ENCODE measurements around the gene ZKSCAN4.

The ZKSCAN4 gene

DNA sequence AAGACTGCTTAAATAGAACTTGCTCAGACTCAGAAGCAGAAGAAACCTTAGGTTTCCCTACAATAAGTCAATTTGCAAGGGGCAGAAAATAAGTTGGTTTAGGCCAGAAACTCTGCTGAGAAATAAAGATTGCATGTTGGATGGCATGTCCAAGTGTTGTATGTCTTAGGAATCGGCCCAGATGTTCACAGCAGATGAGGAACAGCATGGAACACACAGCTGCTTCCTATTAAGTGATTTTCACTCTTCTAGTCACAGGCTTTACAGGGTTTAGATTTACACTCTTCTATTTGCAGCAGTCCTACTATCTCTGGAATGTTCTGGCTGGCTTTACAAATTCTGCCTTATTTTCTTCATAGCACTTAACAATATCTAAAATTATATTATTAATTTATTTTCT is 3.2 kb downstream of the ZKSCAN4 start:
- DNase-seq (ENCODE audit: low spot score), result no peak

DNA sequence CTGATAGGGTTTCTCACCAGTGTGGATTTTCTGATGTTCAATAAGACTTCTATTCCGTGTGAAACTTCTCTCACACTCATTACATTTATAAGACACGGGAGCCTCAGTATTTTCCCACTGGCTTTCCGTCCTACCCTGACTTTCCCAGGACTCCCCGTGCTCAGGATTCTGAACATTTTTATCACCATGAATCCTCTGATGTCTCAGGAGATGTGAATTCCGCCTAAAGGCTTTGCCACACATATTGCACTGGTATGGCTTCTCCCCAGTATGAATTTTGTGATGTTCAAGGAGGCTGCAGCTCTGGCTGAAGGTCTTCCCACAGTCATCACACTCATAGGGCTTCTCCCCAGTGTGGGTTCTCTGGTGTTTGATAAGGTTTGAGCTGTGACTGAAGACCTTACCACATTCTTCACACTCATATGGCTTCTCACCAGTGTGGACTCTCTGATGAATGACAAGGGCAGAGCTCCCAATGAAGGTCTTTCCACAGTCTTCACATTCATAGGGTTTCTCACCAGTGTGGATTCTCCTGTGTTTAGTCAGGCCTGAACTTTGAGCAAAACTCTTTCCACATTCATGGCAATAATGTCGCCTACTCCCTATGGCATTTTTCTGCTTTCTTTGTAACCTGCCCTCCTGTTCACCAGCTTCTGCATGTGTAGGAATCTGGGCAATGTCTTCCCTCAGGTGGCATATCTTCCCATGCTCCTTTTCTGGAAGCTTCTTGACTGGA is 6.7 kb downstream of the ZKSCAN4 start:
- no peak for DNase-seq (ENCODE audit: low spot score)

DNA sequence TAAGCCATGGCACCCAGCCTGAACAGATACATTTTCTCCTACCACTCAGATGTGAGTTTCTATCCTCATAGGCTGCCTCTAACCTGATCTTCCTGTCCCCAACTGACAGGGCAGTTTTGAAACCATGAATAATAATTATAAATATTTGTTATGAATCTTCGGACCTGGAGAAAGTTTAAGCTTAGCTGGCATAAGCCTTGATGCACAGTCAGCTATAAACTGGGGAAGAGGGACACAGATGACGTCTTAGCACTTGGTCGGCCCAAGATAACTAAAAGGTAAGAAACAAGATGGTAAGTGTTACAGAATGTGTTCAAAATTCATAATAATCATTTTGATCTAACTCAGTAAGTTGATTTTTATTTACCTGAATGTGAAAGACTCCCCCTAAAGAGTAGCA is 8.1 kb downstream of the ZKSCAN4 start:
- no peak for DNase-seq (ENCODE audit: low spot score)

DNA sequence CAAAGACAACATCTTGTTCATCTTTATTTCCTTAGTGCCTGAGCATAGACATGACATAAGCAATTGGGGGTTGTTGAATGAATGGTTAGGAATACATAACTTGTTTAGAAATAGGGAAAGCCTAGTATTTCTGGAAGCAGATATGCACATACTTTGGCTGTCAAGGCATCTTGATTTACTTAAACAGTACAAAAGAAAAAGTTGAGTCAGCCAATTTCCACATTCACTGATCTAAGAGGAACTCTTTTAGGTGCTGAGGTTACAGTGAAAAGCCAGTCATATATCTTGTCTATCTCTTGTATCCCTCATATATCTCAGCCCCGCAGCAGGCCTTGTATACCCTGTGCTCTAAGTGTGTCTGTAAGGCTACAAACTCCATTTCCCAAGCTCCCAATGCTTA is 11.6 kb downstream of the ZKSCAN4 start:
- DNase-seq (ENCODE audit: low spot score), result no peak

DNA sequence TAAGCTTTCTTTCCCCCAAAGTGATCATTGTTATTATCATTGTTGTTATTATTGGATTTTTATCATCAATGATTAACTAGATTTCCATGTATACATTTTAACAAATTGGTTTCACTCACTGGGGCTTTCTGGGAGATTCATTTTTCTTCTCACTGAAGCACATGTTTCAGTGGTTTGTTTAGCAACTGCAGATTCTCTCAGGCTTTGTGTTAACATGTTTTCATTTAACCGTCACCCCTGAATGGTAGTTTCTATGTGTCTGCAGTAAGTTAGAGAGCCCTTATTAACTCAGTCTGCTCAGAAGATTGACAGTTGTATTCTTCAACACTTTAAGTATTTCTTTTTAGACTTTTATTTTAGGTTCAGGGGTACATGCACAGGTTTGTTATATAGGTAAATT is 12.4 kb downstream of the ZKSCAN4 start:
- DNase-seq (ENCODE audit: low spot score), result no peak

DNA sequence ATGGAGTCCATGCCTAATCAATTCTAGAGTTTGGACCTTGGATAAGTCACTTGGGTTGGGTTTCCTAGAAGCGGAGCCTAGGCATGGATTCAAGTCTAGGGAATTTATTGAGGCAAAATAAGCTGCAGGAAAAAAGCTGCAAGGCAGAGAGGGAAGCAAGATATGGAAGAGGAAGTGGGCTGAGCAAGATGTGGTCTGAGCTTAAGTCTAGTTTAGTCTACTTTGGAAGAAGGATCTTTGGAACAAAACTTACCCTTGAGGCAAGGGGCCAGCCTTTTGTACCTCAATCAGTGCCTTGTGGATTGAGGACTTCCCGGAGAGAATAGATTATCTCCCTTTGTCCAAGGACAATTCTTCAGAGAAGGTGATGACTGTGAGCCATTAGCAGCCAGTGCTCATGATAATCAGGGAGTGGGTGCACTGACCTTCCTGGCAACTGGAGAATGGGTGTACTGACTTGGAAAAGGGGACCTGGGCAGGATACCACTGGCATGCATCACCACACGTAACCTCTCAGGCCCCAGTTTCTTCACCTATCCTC is 16.1 kb downstream of the ZKSCAN4 start:
- DNase-seq (ENCODE audit: low spot score), result no peak

DNA sequence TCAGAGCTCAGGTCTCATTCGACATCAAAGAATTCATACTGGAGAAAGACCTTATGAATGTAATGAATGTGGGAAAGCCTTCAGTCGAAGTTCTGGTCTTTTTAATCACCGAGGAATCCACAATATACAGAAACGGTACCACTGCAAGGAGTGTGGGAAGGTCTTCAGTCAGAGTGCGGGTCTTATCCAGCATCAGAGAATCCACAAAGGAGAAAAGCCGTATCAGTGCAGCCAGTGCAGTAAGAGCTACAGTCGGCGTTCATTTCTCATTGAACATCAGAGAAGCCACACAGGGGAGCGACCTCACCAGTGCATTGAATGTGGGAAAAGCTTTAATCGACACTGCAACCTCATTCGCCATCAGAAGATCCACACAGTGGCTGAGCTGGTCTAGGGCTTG is 19.3 kb downstream of the ZKSCAN4 start:
- no peak for DNase-seq (ENCODE audit: low spot score)

DNA sequence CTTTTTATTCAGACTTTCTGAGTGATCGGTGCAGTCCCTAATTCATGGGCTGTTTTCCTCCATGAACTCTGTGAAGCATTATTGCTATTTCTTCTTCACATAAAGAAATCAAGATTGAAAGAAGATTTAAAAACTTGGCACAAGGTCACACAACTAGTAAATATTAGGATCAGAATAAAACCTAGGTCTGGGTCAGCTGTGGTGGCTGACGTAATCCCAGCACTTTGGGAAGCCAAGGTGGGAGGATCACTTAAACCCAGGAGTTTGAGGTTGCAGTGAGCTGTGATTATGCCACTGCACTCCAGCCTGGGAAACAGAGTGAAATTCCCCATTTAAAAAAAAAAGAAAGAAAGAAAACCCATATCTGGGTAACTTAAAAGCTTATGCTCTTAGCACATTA is 25.6 kb downstream of the ZKSCAN4 start:
- DNase-seq (ENCODE audit: low spot score), result no peak

DNA sequence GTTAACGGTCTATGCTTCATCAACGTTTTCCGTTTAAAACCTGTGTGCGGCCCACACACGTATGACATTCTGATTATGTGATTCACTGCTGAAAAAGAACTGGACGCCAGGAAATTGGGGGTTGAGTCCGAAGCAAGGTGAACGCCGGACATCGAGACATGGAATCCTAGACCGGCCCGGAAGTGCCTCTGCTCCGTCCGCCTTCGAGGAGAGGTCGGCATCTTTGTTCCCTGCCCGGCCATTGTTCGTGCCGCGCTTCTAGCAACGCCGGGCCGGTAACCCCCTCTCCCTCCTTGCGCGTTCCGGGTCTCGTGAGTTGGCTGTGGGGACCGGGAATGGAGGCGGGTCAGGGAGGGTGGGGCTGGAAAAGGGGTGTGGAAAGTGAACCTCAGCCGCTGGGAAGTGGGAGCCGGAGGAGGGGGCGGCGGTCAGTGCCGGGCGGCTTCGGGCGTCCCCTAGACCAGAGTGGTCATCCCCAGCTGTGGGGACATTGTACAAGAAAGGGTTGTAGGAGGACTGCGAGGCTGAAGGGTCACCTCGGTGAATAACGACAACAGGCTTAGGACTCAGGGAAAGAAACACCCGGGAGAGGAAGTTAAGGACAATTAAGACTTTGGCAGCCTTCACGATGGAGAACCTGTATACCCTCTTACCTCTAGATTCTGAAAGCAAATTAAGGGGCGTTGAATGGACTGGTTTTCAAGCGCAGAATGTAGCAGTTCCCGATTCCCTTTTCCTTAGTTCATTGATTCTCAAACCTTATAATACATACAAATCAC is 26.8 kb downstream of the ZKSCAN4 start, which contains the start of gene ZSCAN9:
ZSCAN9 (plus strand) TSS at position 220 of the 779 bp plus-strand sequence. CDS start 1,810 bp downstream, outside the sequence.
- peak; percentile 91 for DNase-seq (ENCODE audit: low spot score)

DNA sequence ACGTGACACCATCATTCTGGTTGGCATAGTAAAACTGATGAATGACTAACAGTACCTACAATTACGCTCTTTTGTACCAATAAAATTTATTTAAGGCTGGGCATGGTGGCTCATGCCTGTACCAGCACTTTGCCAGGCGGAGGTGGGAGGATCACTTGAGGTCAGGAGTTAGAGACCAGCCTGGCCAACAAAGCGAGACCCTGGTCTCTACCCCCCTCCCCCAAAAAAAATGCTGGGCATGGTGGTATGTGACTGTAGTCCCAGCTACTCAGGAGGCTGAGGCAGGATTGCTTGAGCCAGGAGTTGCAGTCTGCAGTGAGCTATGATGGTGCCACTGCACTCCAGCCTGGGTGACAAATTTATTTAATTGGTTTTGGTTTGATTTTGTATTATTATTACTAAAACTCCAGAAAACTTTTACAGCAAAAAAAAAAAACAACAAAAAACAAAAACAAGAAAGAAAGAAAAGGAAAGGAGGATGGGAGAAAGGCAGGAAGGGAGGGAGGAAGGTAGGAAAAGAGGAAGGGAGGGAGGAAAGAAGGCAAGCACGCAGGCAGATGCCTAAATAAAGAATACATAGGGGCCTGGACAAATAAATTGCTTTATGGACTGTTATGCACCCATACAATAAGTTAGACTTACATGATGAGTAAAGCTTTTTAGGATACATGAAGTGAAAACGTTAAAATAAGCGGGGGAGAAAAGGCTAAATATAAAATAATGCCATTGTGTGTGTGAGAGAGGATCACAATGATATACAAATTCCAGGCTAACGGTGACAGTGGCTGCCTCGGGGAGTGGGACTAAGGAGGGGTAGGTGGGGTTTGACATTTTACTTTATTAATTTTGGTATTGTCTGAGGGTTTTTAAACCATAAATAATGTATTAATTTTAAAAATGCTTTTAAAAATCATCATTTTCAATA is 27.7 kb downstream of the ZKSCAN4 start:
- no peak for DNase-seq (ENCODE audit: low spot score)

DNA sequence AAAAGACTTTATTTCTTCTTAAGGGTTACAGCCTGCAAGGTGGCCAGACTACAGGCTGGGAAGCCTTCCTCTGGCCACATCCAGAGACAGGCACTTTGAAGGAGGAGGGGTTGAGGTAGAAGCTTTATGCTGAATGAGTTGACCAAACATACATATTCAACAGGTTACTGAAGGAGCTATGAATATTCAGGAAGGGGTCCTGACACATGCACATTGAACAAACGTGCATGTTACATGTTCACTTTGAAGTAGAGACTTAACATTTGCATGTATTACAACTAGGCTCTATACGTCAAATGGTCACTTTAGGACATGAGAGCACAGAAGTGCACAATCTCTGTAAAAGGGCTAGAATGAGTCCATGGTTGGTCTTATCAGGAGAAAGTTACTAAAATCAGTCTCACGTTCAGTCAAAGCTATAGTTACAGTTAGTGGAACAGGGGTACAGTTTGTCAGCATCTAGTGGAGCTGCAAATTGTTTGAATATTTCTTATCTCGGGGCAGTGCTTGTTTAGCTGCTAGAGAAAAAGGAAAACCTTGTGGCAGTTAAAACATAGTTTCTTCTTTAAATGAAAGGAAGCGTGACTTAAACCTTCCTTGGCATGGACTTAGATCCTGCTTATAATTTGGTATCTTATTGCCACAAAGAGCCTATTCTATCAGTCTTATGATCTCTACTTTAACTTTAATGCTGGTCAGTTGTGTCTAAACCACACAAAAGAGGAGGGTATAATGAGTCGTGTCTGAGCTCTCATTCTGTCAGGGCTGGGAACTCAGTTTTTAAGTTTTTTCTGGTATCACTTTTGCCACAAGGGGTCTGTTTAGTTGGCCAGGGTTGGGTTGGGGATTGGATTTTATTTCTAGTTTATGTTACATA is 31.6 kb downstream of the ZKSCAN4 start:
- no peak for DNase-seq (ENCODE audit: low spot score)

DNA sequence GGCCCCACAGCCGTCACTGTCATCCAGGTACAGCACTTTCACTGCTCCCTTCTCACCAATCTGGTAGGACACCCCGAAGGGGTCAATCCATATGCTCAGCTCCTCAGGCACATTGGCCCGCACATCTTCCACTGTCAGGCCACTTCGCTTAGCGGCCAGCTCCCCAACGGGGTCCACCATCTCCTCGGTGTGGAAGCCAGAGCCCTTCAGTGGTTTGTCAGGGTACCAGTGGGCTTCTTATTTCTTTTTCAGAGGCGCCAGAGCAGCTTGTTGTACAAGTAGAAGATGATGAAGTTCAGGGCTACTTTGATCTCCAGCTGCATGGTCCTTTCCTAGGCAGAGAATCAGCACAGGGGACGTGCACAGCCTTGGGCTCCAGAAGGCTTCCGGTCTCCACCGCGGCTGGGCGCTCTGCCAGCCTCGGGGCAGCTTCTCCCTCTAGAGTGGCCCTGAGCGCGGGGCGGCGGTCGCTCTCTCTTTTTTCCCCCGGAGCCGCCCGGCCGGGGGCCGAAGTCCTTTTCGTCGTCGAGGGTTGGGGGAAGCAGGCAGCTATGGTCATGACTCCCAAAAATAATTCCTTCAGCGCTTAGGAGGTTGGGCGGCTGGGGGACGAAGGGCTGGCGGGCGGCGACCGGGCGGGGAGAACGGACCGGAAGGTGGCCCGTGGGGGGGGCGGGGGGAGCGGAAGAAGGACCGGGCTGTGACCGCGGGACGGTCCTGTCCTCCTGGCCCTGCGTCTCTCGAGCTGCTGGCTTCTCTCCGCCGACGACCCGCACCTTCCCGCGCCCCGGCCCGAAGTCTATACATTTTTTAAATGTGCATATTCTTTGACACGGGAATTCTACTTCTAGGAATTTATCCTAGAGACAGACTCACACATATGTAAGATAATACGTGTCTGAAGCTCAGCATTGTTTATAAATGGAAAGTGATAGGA is 33.5 kb downstream of the ZKSCAN4 start:
- peak; percentile 92 for DNase-seq (ENCODE audit: low spot score)

DNA sequence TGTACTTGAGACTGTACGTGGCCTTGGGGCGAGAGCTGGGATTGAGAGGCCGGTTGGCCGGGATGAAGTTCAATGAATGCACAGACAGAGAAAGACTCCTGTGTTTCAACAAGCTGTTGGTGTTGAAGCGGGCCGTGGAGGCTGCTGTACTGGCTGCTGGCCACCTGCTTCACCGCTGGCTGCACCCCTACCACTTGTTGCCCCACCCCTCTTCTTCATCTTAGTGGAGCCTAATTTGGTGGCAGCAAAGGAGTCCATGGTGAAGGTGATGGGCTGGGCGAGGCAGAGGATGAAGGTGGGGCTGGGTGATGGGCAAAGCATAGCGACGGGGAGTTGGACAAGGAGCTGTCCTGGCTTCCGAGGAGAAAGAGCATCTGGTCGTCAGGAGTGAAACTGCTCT is 34.2 kb downstream of the ZKSCAN4 start:
- DNase-seq (ENCODE audit: low spot score), result no peak

DNA sequence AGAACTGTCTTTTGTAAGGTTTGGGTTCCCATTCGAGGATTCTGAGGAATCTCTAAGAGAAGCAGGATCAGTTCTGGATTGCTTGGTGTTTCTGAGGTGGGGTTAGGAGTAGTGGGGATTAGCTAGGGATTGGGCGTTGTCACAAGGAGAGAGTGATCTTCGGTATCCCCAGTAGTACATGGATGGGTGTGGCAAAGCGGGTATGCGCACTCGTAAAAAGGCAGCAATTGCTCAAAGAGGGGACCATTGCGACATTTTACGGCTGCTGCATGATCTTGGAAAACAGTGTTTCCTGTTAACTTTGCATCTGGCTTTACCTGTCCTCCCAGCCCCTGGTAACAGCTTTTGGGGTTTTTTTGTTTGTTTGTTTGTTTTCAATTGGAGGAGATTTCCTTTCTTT is 36.6 kb downstream of the ZKSCAN4 start:
- DNase-seq (ENCODE audit: low spot score), result no peak

DNA sequence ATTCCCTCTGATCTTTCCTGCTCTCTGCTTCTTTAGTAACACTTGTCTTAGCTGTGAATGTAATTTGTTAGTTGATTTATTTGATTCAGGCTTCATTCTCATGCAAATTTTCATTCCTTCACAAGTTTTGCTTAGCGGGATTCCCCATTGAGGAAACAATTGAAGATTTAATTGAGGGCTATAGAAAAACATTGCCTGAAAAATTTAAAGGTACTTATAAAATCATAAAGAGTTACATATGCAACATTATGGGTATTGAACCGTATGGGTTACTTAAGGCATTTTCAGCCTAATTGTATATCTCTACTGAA is 38.9 kb downstream of the ZKSCAN4 start:
- DNase-seq (ENCODE audit: low spot score), result no peak

DNA sequence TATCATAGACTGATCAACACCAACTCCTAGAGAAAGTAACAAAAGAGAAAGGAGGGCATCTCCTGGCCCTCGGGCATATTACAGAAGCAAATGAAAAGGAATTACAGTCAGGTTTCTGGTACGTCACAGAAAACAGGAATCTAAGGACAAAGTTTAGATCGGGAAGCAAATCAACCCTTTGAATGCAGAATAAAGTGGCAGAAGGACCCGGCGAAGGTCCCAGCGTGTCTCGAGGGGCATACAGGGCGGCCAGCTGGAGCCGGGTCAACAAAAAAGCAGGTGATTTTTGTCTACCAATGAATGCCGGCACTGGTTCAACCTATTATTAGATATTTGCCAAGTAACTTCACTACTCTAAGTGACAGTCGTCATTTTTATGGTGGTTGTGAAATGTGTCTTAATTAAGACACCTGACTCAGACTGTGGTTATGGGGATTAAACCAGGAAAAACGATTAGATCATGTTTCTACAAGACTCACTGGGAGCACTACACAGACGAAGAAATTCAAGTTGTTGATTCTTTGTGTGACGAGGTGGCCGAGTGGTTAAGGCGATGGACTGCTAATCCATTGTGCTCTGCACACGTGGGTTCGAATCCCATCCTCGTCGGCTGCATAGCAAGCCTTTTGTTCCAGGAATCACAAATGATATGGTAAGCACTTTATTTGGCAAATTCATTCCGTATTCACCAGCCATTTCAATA is 39.4 kb downstream of the ZKSCAN4 start:
- DNase-seq (ENCODE audit: low spot score), result peak; percentile 80

DNA sequence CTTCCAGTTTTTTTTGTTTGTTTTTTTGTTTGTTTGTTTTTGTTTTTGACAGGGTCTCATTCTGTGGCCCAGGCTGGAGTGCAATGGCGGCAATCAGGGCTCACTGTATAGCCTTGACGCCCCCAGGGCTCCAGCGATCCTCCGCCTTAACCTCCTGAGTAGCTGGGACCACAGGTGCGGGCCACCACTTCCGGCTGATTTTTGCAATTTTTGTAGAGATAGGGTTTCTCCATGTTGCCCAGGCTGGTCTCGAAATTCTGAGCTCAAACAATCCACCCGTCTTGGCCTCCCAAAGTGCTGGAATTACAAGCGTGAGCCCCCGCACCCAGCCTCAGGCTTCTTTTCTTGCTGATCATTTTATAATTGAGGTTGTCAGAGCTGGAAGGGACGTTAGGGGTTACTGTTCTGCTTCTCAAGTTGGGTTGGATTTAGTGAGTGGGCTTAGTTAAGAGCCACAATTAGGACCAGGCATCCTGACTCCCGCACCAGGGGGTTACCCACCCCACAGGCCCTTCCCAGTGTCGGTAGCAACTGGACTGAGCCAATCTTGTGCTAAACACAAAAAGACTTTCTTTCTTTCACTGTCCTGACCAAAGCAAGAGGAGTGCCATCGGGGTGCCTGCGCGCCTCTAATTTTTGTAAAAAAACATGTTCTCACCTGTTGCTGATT is 40.1 kb downstream of the ZKSCAN4 start:
- DNase-seq (ENCODE audit: low spot score), result peak; percentile 13

DNA sequence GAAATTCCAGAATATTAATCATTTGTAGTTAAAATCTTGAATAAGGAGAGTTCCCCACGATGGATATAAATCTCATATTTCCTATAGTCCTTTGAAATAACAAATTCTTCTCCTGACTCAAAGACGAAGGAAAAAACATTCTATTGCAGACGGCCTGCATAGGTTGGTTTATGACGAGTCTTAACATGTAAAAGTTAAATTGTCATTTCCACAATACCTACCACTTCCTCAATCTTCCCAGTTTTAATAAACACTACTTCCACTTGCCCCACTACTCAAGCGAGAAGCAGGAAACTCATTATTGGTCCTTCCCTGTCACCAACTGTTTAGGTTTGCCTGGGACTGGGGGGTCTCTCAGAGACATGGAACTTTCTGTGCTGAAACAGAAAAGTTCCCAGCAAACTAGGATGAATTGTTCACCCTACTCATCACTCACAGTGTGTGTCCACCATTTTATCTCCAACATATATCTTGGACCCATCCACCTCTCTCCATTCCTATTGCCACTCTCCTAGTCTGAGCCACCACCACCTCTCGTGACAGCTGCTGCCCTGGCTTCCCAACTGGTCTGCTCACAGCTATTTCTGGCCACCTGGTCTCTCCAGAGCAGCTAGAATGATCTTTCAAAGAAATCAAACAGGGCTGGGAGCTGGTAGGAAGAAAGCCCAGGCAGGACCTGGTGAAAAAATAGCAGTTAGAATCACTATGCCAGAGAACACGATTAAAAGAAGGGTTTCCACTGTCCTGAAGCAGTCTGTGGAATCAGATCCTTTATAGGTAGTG is 42.1 kb downstream of the ZKSCAN4 start:
- DNase-seq (ENCODE audit: low spot score), result no peak
